HG03354 (cell line): ENCODE results near the gene P3H3.

Source experiments
- ATAC-seq: cut with Tn5 transposase; IDR thresholded peaks from one replicate; pipeline ENCODE4 v1.9.1; 2021; ENCODE audit warnings: mild to moderate bottlenecking; ENCODE audit not compliant: unreplicated experiment, poor library complexity, severe bottlenecking

Gene P3H3

DNA sequence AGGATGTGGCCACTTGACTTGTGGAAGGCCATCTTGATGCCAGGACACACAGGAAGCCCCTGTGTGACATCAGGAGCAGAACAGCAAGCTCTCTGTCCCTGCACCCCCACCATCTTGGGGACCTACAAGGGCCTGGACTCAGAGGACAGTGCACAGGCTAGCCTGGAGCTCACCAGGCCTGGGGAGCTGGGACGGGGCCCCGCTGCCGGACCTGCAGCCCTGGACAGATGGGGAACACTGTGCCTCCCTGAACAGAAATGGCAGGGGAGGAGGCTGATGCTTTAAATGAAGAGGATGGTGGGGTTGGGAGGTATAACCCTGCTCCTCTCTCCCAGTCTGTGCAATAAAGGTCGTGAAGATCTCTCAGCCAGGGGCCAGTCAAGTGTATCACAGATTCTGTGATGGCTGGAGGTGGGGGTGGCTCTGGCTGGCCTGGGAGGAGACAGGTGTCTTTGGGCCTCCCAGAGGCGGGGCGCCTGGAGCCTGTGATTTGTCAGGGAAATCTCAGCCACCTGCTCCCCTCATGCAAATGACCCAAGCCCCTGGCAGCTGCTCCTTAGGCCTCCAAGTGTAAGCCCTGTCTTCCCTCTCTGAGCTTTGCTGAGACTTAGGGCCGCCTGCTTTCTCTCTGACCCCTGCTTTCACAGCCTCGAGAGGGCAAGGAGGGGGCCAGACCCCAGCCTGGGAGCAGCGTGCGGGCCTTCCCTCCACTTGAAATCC lies 11.4 kb downstream of the P3H3 start:
- ATAC-seq, result peak; percentile 89

DNA sequence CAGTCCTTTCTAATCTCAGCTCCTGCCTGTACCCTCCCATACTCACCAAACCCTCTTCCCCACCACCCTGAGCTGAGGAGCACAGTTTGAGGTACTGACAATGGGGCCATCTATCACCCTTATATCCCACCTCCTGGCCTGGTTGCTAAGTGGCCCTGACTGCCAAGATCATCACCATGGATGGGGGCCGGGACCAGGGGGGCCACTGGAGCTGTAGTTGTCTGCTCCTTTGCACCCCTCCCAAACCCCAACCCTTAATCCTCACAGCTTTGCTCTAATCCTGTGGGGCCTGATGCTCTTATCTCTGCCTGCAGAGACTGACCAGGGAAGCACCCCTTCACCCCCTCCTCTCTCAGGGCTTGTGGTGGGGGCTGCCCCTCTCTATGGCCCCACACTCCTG lies 12.1 kb downstream of the P3H3 start:
- no peak for ATAC-seq

DNA sequence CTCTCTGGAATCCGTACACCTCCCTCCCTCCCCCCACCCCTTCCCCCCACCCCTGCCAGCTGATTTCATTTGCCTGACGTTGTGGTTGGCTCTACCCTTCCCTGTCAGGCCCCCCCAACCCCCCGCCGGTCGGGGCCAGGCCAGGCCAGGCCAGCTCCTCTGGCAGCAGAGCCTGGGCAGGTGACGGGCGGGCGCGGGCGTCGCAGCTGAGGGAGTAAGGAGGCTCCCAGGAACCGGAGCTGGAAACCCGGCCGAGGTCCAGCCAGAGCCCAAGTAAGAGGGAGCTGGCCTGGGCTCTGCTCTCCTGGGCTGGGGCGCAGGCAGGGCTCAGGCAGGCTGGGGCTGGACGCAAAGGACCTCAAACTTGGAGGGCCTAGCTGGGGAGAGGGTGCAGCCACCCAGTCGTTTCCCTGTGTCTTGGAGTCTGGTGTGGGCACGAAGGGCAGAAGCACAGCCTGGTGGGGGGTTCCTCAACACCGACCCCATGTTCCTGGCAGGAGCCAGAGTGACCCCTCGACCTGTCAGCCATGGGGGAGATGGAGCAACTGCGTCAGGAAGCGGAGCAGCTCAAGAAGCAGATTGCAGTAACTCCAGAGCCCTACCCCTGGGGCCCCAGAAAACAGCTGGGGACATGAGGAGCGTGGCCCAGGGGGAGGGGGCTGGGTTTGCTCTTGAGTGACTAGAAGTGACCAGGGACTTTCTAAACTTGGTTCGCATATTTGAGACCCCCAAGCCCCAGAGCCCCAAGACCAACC lies 12.7 kb downstream of the P3H3 start, which contains the start of gene GNB3:
TSS of gene GNB3 (plus strand) at position 165 of the 755 bp plus-strand sequence. CDS start at position 528, 363 bp downstream.
- no peak for ATAC-seq

- no peak for ATAC-seq
Measured at GRCh38 chr12:6842075-6842474, 13.9 kb downstream of the P3H3 start.

GRCh38 chr12:6843118-6843902 lies 15.1 kb downstream of the P3H3 start:
- ATAC-seq, result no peak

GRCh38 chr12:6845395-6845794 lies 17.2 kb downstream of the P3H3 start:
- ATAC-seq, result no peak

- no peak for ATAC-seq
Measured at GRCh38 chr12:6846316-6846869, 18.2 kb downstream of the P3H3 start.

GRCh38 chr12:6847676-6848075 lies 19.5 kb downstream of the P3H3 start:
- no peak for ATAC-seq

DNA sequence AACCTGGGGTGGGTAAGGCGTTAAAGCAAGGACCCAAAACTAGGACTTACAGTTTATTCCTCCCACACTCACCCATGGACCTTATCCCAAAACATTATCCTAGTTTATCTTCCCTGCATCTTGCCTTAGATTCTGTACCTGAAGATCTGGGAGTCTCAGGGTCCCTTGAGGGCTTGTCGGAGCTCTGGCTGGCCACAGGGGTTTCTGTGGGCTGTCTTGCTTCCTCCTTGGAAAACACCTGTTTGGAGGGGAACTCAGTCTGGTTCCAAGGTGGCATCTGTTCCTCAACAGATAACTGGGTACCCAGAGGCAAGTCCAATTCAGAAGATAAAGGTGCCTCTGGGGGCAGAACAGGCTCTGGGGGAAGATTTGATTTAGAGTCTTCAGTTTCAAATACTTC lies 21.2 kb downstream of the P3H3 start:
- ATAC-seq, result no peak

- ATAC-seq, result no peak
Measured at GRCh38 chr12:6849976-6850560, 21.9 kb downstream of the P3H3 start.

- ATAC-seq, result no peak
Measured at GRCh38 chr12:6850796-6851152, 22.6 kb downstream of the P3H3 start.

DNA sequence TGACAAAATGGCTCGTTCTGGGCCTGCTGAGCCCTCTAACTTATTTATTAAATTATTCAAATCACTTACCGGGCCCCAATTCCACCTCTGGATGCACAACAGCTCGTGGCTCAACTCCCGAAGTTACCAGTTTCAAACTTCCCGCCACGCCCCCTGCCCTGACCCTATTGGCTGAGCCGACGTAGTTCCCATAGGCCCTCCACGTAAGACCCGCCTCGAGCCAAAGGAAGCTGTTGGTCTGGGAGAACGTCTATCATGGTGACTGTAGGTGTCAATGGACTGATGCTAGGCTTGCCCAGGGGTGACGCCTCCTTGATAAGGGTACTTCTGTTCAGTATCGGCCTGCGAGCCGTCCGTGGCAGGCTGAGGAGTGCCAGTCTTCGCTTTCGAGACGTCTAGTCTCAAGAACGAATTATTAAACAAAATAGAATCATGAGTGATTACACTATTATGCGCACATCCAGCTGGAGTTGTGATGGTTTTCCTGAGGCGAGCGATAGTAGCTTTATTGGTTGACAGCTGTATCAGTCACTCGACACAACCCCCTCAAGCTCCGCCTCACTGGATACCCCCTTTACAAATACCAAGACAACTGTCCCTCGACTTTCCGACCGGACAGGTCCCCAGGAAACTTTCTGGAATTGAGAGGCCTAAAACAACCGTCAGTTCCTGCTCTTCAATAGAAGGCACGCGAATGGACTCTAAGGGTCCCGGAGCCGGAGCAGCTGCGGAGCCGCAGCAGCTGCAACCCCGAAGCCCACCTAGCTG lies 23.1 kb downstream of the P3H3 start, which contains the start of gene CDCA3:
TSS of gene CDCA3 (minus strand) at position 134 of the 768 bp plus-strand sequence. CDS start 334 bp downstream, outside the sequence.
- ATAC-seq, result peak; percentile 62

- peak; percentile 79 for ATAC-seq
Measured at GRCh38 chr12:6851921-6852650, 23.9 kb downstream of the P3H3 start, which contains the start of gene USP5. USP5 (plus strand) TSS chr12:6852150; CDS start chr12:6852180, 30 bp downstream.

- ATAC-seq, result no peak
Measured at GRCh38 chr12:6852651-6853354, 24.6 kb downstream of the P3H3 start.

DNA sequence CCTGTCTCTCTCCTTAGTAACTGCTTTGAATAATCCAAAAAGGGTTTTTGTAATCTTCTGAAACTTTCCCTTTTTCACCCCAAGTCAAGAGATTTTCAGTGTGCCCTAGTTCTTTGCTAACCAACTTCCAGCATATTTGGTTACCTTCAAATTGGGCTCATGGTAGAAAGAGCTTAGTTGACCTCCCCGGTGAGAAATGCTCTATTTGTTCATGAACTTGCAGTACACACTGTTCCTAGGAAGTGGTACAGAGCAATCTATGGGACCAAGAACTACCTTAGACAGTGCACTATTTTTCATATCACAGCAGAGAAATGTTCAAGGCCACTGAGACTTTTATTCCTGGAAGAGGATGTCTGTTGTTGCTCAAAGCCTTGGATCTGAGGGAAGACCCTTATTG lies 25.4 kb downstream of the P3H3 start:
- ATAC-seq, result no peak

DNA sequence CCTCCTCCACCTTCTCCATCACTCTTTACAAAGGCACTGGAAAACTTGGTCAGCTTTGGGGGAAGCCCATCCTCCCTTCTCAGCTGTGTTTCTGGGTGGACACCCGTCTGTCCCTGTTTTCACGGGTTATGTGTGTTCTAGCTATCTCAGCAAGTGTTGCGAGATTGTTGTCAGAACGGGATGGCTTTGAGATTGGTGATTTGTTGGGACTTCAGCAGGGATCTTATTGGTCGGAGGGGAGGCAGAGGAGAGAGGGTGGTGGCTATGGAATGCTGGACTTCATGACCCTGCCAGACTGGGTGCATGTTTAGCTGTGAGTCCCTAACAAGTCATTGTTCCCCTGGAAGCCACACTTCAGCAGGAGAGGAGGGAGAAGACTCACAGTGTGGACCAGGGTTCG lies 25.8 kb downstream of the P3H3 start:
- ATAC-seq, result no peak

DNA sequence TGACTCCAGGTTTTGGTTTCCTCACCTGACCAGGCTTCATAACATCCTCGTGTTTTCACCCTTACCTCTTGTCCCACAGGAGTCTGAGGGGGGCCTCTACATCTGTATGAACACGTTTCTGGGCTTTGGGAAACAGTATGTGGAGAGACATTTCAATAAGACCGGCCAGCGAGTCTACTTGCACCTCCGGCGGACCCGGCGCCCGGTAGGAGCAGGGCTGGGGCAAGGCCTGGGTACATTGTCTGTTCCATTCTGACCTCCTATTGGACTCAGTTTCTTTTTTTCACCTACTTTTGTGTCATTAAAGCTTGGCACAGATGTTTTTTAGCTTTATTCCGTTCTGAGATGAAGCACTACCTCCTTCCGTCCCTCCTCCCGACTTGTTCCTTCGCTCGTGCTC lies 27.1 kb downstream of the P3H3 start:
- ATAC-seq, result no peak

GRCh38 chr12:6858799-6859198 lies 30.6 kb downstream of the P3H3 start:
- ATAC-seq, result no peak
